ENCODE data around the gene DENND6B. TPM values are rescaled to one million over a fixed set of nuclear protein-coding genes. Genes with fewer than 3 reads are reported as not detected.
A peak's percentile ranks its signal among the peaks of the same experiment; 100 is the strongest.
"Not testable (repeated sequence)": the region's sequence is repeated elsewhere in the genome, so short reads cannot be mapped to it uniquely, and the experiment has no call there.

The DENND6B gene
- total RNA-seq, 2 donors from 2014 or later = 3.7 to 4.7 TPM

- DNase-seq (peak; percentile 84 to 92), ATAC-seq (peak; percentile 75)
- intact Hi-C loops (cut with DNase I, micrococcal nuclease) = loop anchor here in 1 of 2 donors (5.0 kb wide), 1 partner anchor 90 kb away; the partner anchor contains the start of gene HDAC10
Measured at GRCh38 chr22:50341977-50342650, 15.3 kb upstream of the DENND6B start.

- intact Hi-C loops (cut with DNase I, micrococcal nuclease) = loop anchor here in 1 of 2 donors (5.0 kb wide), 1 partner anchor 88 kb away; the partner anchor contains the start of gene HDAC10
- ATAC-seq (no peak), DNase-seq (no peak)
Measured at GRCh38 chr22:50339945-50340879, 13.4 kb upstream of the DENND6B start.

- DNase-seq = no peak
- ATAC-seq = no peak
- intact Hi-C loops (cut with DNase I, micrococcal nuclease) = no loop called here
Measured at GRCh38 chr22:50338860-50339462, 12.1 kb upstream of the DENND6B start.

GRCh38 chr22:50338042-50338573, 11.3 kb upstream of the DENND6B start:
- ATAC-seq (no peak), DNase-seq (no peak)
- intact Hi-C loops (cut with DNase I, micrococcal nuclease) = no loop called here

GRCh38 chr22:50337262-50338041, 10.6 kb upstream of the DENND6B start:
- ATAC-seq (no peak), DNase-seq (no peak)
- intact Hi-C loops (cut with DNase I, micrococcal nuclease) = no loop called here

GRCh38 chr22:50334433-50334832, 7.6 kb upstream of the DENND6B start:
- ATAC-seq; DNase-seq; intact Hi-C loops (cut with DNase I, micrococcal nuclease): not testable (repeated sequence)

GRCh38 chr22:50329236-50329635, 2.4 kb upstream of the DENND6B start:
- DNase-seq (no peak), ATAC-seq (no peak)
- intact Hi-C loops (cut with DNase I, micrococcal nuclease) = loop anchor here in 1 of 2 donors (10.0 kb wide), 1 partner anchor 54 kb away; the partner anchor contains the start of gene MAPK11

- ATAC-seq (no peak), DNase-seq (no peak)
- intact Hi-C loops (cut with DNase I, micrococcal nuclease) = loop anchor here in 1 of 2 donors (10.0 kb wide), 1 partner anchor 53 kb away; the partner anchor contains the start of gene MAPK11
Measured at GRCh38 chr22:50327711-50328019, 853 bp upstream of the DENND6B start.

GRCh38 chr22:50326225-50326955, 422 bp downstream of the DENND6B start:
- DNase-seq = no peak
- no peak for ATAC-seq
- intact Hi-C loops (cut with DNase I, micrococcal nuclease) = loop anchor here in 1 of 2 donors (10.0 kb wide), 1 partner anchor 52 kb away; the partner anchor contains the start of gene MAPK11

- intact Hi-C loops (cut with DNase I, micrococcal nuclease) = loop anchor here in 1 of 2 donors (10.0 kb wide), 1 partner anchor 51 kb away; the partner anchor contains the start of gene MAPK11
- ATAC-seq = no peak
- no peak for DNase-seq
Measured at GRCh38 chr22:50325444-50326224, 1.2 kb downstream of the DENND6B start.

GRCh38 chr22:50323900-50324299, 2.9 kb downstream of the DENND6B start:
- ATAC-seq (no peak), DNase-seq (no peak)
- intact Hi-C loops (cut with DNase I, micrococcal nuclease) = loop anchor here (5.0 to 10.0 kb wide), 2 partner anchors 47 to 49 kb away; partner anchors contain the start of gene MAPK11 (in 1 of the 2)

GRCh38 chr22:50322382-50323104, 4.3 kb downstream of the DENND6B start:
- not testable (repeated sequence) for ATAC-seq
- intact Hi-C loops (cut with DNase I, micrococcal nuclease) = loop anchor here (5.0 to 10.0 kb wide), 2 partner anchors 45 to 48 kb away; partner anchors contain the start of gene MAPK11 (in 1 of the 2)
- DNase-seq = peak in 1 of 2 donors; percentile 47

GRCh38 chr22:50320671-50321325, 6.0 kb downstream of the DENND6B start:
- intact Hi-C loops (cut with DNase I, micrococcal nuclease) = loop anchor here (5.0 to 10.0 kb wide), 2 partner anchors 43 to 46 kb away; partner anchors contain the start of gene MAPK11 (in 1 of the 2)
- no peak for ATAC-seq
- no peak for DNase-seq

GRCh38 chr22:50320116-50320515, 6.7 kb downstream of the DENND6B start:
- ATAC-seq (no peak), DNase-seq (no peak)
- intact Hi-C loops (cut with DNase I, micrococcal nuclease) = loop anchor here (5.0 to 10.0 kb wide), 2 partner anchors 43 to 45 kb away; partner anchors contain the start of gene MAPK11 (in 1 of the 2)

- DNase-seq = no peak
- ATAC-seq = no peak
- intact Hi-C loops (cut with DNase I, micrococcal nuclease) = no loop called here
Measured at GRCh38 chr22:50319503-50319951, 7.3 kb downstream of the DENND6B start.
